ENCODE measurements around the gene PPP5C. TPM values are rescaled to one million over a fixed set of nuclear protein-coding genes. Genes with fewer than 3 reads are reported as not detected.

Gene PPP5C
- total RNA-seq: 100 TPM

DNA sequence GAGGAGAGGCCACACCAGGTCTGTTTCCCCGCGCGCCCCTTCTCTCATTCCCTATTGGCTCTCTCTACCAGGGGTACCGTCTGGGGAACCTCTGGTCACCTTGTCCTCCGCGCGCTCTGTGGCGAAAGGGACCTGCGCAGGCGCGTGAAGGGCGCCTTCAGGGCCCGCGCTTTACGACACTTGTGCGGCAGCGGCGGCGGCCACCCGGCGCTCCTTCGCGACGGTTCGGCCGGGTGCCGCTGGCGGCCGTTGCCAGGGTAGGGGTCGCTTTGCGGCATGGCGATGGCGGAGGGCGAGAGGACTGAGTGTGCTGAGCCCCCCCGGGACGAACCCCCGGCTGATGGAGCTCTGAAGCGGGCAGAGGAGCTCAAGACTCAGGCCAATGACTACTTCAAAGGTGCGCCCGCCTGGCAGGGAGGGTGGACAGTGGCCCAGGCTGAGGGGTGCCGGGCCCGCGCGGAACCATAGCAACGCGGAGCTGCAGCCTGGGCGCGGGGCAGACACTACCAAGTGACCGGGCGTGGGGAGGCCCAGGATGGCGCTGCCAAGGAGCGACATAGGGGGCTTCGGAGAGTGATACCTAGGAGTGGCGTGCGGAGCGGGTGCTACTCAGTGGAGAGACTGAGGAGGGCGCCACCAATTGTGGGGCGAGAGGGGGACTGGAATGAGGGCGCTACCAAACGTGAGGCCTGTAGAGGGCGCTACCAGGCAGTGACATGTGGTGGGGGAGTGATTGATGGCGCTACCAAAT lies at the start of gene PPP5C:
Gene PPP5C, plus strand, starts transcription at position 267 of the 751 bp plus-strand sequence. Its CDS starts 10 bp downstream, at position 277.

DNA sequence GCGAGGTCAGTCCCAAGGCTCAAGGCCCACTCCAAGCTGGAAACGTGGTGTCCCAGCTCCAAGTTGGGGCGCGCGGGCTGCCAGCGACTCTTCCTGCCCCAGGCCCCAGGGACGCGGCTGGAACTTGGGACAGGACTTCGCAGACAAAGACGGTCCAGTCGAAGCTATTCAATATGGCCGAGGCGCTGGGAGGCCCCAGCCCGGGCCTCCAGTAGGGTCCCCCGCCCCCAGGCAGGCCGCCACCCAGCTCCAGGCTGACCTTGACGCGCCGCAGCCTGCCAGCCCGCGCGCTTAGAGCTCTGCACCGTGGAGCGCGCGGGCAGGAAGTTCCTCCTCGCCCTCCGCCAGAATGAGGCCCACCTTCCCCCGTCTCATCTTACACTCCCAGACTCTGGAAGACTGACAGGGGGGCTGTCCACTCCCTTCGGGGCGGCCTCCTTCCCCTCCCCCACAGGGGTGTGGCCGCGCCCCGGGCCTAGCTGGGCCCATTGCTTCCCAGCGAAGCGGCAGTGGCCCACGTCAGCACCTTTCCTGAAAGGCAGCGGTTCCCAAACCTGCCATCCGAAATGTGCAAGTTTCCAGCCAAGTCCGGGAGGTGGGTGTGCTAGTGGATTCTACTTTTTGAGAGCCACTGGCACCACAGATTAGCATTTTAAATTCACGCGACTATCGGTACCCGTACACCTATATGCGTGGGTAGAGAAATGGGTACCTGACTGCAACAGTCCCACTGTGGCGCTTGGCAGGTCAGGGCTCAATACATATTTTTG lies 66.6 kb downstream of the PPP5C start, which contains the start of gene CCDC8:
Gene CCDC8, minus strand, starts transcription at position 303 of the 770 bp plus-strand sequence. CDS start 754 bp downstream, outside the sequence.

DNA sequence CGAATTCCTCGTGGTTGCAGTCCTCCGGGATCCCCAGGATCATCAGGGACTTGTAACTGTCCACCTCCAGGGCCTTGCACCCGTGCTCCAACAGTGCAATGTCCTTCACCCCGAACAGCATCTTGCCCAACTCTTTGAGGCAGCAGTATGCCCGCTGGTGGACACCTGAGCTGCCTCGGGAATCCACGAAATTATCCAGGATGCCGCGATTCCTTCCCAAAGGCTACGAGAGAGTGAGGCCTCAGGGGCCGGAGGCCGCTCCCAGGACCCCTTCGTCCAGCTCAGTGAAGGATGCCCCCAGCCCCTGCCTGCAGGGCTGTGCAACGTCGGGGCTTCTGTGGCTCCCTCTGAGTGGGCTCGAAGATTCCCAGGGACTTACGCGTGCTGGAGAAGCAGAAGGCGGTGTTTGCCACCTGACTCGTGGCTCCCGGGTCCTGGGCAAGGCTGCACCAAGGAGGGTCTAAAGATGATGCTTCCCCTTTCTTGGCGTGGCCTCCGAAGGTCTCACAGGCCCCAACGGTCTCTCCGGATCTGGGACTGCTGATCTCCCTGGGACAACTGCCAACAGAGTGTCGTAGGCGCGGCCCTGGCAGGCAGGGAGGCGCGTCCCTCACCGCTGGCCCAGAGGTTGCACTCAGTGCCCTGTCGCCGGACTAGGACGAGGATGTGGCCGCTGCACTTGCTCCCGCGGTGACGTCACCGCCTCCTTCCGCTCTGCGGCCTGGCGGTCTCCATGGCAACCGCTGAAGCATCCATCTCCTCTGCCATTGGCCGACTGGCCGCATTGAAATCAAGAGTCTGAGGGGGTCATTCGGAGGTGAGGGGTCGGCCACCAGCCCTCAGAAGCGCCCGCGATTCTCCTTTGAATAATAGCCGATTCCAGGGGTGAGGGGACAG lies 81.6 kb downstream of the PPP5C start, which contains the start of gene PNMA8C:
Gene PNMA8C, minus strand, starts transcription at position 698 of the 897 bp plus-strand sequence. Its CDS starts 577 bp downstream, at position 121.

Small RNAs within 50 kb of the gene (small RNA-seq; reads per million reads assigned to genes)
- gene RNU6-924P (ENCODE audit: low replicate concordance): not detected

Other genes with a start within 250 kb of the PPP5C start
- not detected for gene IGFL3, start 222.4 kb upstream of the PPP5C start, total RNA-seq
- 2.2 TPM for gene IGFL2, start 198.8 kb upstream of the PPP5C start, total RNA-seq
- not detected for gene IGFL1, start 117.3 kb upstream of the PPP5C start, total RNA-seq
- 12.2 TPM for gene HIF3A, start 50.0 kb upstream of the PPP5C start, total RNA-seq
- gene CCDC8, start 66.5 kb downstream of the PPP5C start, total RNA-seq: 2.2 TPM
- 19.1 TPM for gene PNMA8C, start 81.8 kb downstream of the PPP5C start, total RNA-seq
- gene PNMA8A, start 124.5 kb downstream of the PPP5C start, total RNA-seq: 46.3 TPM
- gene PNMA8B, start 148.8 kb downstream of the PPP5C start, total RNA-seq: 14.4 TPM

All from parietal lobe (tissue), 2 donors.